Mucosa of descending colon (tissue), 3 donors: ENCODE results near the gene CNTD1. TPM values are rescaled to one million over a fixed set of nuclear protein-coding genes. Genes with fewer than 3 reads are reported as not detected.
A peak's percentile ranks its signal among the peaks of the same experiment; 100 is the strongest.

Experiments
- ATAC-seq: fragments of 200-7000 bp; cut with Tn5 transposase; one replicate; pipeline ENCODE4 v1.9.1; 2020; ENCODE audit warnings: mild to moderate bottlenecking, moderate library complexity
- DNase-seq, 3 donors: peaks; one replicate each; pipeline ENCODE4 v3.0.0-alpha.2; 2020
- H3K36me3 ChIP-seq: fragments of 200-600 bp; one replicate; pipeline ENCODE4 v1.8.0; 2021; ENCODE audit warnings: low read depth, mild to moderate bottlenecking
- H3K4me1 ChIP-seq: fragments of 200-600 bp; one replicate; pipeline ENCODE4 v1.8.0; 2021; ENCODE audit warnings: low read depth, mild to moderate bottlenecking
- H3K4me3 ChIP-seq: fragments of 200-600 bp; one replicate; pipeline ENCODE4 v1.8.0; 2021; ENCODE audit warnings: mild to moderate bottlenecking
- H3K9me3 ChIP-seq: fragments of 200-600 bp; one replicate; pipeline ENCODE4 v1.8.0; 2021; ENCODE audit warnings: mild to moderate bottlenecking
- intact Hi-C, 2 donors: fragments of 100-400 bp; cut with DNase I in 1 of 2; cut with micrococcal nuclease in 1 of 2; formaldehyde crosslinking; loops; one replicate each; pipeline versions ENCODE4 v1.11.0 to v1.11.1; 2022; cut with DNase I, micrococcal nuclease
- total RNA-seq, 3 donors: library from RNA; stranded (reverse); fragmentation: NEBNext Ultra II Directional in 2 of 3; extraction: Animal tissue kit (Norgen Biotek cat#: 25700) in 2 of 3; gene quantifications; one replicate each; pipeline versions ENCODE4 v1.2.1 to v1.2.4, GENCODE V29; 2021 to 2023
- TF ChIP-seq, protein P1 (sequence below): fragments of 200-600 bp; IDR thresholded peaks from one replicate; pipeline ENCODE4 v1.8.0; 2022; ENCODE audit warnings: antibody characterized with exemption, mild to moderate bottlenecking
- donor health status: DM: no; HTN: no; CAD: no; lungs with moderate emphysema.
- donor health status: DM: no; HTN: no; CAD: no.
- donor health status: DM: no; HTN: yes; CAD: no.

CNTD1 gene
- total RNA-seq, 3 donors from 2014 or later: 0.79 to 3.3 (median 1.2) TPM

DNA sequence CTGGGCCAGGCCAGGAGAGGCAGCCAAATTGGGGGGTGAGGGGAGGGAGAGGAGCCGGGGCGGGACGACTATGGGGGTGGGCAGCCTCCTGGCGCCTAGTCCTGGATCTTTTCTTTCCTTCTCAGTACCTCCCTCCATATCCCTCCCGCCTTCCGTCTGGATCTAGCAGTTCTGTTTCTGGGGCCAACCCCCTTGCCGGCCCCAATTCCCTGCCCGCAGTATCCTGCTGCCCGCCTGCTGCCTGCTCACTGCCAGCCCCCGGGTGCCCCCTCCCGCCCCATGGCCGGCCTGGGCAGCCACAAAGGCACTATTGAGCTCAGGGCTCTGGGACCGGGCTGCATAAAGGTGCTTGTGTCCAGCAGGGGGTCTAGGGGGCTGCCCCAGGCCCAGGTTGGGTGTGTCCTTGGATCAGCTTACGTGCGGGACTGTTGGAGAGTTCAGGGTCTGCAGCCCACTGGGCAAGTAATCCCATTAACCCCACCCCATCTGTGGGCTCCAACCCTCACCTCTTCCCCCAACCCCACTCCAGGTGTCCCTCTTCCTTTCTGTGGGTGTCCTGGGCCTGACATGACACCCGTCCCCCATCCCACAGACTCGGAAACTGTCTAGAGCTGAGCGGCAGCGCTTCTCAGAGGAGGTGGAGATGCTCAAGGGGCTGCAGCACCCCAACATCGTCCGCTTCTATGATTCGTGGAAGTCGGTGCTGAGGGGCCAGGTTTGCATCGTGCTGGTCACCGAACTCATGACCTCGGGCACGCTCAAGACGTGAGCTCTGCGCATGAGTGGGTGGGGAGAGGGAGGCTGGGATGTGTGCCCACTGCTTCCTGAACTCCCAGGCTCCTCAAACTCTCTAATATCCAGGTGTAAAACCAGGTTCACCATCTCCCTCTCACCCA is 16.2 kb upstream of the CNTD1 start:
- no peaks in the 10 kb centered on the region for H3K36me3 ChIP-seq
- H3K4me3 ChIP-seq: no peak overlapping the region
- no peaks in the 10 kb centered on the region for H3K9me3 ChIP-seq
- ATAC-seq: peak; percentile 16
- DNase-seq: peak in 2 of 3 donors; percentile 42 to 71
- intact Hi-C loops: no loop called here
- peaks cover 10% of the 10 kb centered on the region for H3K4me1 ChIP-seq
- TF ChIP-seq, protein P1, sequence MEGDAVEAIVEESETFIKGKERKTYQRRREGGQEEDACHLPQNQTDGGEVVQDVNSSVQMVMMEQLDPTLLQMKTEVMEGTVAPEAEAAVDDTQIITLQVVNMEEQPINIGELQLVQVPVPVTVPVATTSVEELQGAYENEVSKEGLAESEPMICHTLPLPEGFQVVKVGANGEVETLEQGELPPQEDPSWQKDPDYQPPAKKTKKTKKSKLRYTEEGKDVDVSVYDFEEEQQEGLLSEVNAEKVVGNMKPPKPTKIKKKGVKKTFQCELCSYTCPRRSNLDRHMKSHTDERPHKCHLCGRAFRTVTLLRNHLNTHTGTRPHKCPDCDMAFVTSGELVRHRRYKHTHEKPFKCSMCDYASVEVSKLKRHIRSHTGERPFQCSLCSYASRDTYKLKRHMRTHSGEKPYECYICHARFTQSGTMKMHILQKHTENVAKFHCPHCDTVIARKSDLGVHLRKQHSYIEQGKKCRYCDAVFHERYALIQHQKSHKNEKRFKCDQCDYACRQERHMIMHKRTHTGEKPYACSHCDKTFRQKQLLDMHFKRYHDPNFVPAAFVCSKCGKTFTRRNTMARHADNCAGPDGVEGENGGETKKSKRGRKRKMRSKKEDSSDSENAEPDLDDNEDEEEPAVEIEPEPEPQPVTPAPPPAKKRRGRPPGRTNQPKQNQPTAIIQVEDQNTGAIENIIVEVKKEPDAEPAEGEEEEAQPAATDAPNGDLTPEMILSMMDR: no peak

DNA sequence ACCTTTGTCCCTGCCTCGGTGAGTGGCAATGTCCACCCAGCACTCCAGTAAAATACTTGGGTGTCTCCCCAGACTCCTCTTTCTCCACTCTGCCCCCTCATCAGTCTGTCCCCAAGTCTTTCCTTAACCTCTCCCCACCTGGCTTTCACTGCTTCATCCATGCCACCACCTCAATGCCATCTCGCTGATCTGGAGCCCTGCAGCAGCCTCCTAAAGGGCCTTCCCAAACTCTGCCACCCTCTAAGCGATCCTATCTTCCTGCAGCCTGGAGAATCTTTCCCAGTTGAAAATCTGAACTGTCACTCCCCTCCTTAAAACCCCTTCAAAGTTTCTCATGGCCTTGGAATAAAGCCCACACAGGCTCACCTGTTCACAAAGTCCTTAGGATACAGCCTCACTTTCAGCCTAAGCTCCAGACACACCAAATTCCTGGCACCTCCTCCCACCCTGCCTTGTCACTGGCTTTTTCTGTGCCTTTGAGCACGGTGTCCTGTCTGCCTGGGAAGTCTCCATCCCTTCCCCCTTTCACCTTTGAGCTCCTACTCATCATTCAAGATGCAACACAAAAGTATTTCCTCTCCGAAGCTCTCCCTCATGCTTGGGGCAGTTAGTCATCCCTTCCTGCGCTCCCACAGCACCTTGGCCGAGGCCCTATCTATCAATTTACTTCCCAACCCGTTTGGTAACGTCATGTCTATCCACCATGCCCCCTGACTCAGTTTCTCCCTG is 15.4 kb upstream of the CNTD1 start:
- TF ChIP-seq, protein P1: no peak
- DNase-seq: no peak
- Histone ChIP-seq H3K4me3 (no peak overlapping the region), H3K9me3 (no peaks in the 10 kb centered on the region), H3K4me1 (peaks cover 10% of the 10 kb centered on the region), H3K36me3 (no peaks in the 10 kb centered on the region)
- no peak for ATAC-seq
- intact Hi-C loops: no loop called here

DNA sequence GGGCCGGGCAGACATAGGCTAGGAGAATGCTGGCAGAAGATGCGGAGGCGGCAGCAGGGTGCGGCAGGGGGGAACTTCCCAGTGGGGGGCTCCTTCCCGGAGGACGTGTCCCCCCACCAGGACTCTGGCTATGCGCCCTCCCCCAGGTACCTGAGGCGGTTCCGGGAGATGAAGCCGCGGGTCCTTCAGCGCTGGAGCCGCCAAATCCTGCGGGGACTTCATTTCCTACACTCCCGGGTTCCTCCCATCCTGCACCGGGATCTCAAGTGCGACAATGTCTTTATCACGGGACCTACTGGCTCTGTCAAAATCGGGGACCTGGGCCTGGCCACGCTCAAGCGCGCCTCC is 14.9 kb upstream of the CNTD1 start:
- Histone ChIP-seq H3K9me3 (no peaks in the 10 kb centered on the region), H3K4me1 (peaks cover 10% of the 10 kb centered on the region), H3K36me3 (no peaks in the 10 kb centered on the region), H3K4me3 (no peak overlapping the region)
- intact Hi-C loops: no loop called here
- no peak for ATAC-seq
- TF ChIP-seq, protein P1: no peak
- no peak for DNase-seq

DNA sequence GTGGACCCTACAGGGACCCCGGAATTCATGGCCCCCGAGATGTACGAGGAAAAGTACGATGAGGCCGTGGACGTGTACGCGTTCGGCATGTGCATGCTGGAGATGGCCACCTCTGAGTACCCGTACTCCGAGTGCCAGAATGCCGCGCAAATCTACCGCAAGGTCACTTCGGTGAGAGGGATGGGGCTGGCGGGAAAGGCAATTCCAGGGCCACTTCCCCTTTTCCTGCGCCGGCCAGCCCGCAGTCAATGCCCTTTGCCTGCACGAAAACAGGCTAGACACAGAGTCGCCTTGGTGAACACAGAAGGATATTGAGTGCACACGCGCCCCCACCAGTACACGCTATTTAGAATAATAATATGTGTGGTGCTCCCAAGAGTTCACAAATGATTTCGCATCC is 14.3 kb upstream of the CNTD1 start:
- Histone ChIP-seq H3K4me1 (peaks cover 6% of the 10 kb centered on the region), H3K4me3 (no peak overlapping the region), H3K9me3 (no peaks in the 10 kb centered on the region), H3K36me3 (no peaks in the 10 kb centered on the region)
- intact Hi-C loops: no loop called here
- no peak for DNase-seq
- no peak for ATAC-seq
- TF ChIP-seq, protein P1: no peak

DNA sequence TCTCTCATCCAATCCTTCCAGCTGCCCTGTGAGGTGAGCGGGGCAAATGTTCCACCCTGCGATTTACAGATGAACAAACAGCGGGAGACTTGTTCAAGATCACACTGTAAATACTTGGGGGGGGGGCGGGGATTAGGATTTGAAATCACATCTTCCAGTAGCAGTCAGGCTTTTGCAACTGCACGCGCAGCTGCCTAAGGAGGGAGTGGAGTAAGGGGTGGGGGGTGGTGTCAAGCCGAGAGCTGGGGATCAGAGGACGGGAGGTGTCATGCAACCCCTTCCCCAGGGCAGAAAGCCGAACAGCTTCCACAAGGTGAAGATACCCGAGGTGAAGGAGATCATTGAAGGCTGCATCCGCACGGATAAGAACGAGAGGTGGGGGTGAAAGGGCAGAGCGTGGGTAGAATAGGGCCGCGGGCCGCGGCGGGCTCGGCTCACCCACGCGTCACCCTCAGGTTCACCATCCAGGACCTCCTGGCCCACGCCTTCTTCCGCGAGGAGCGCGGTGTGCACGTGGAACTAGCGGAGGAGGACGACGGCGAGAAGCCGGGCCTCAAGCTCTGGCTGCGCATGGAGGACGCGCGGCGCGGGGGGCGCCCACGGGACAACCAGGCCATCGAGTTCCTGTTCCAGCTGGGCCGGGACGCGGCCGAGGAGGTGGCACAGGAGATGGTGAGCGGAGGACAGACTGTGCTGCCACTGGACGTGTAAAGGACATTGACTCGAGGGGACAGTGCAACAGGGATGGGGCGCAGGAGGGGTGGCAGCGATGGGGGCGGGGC is 13.7 kb upstream of the CNTD1 start:
- no peak for ATAC-seq
- intact Hi-C loops: no loop called here
- Histone ChIP-seq H3K4me3 (no peak overlapping the region), H3K4me1 (peaks cover 6% of the 10 kb centered on the region), H3K9me3 (no peaks in the 10 kb centered on the region), H3K36me3 (no peaks in the 10 kb centered on the region)
- TF ChIP-seq, protein P1: no peak
- peak in 1 of 3 donors; percentile 55 for DNase-seq
